Measurements from ENCODE around the gene MYLK2.

The MYLK2 gene

DNA sequence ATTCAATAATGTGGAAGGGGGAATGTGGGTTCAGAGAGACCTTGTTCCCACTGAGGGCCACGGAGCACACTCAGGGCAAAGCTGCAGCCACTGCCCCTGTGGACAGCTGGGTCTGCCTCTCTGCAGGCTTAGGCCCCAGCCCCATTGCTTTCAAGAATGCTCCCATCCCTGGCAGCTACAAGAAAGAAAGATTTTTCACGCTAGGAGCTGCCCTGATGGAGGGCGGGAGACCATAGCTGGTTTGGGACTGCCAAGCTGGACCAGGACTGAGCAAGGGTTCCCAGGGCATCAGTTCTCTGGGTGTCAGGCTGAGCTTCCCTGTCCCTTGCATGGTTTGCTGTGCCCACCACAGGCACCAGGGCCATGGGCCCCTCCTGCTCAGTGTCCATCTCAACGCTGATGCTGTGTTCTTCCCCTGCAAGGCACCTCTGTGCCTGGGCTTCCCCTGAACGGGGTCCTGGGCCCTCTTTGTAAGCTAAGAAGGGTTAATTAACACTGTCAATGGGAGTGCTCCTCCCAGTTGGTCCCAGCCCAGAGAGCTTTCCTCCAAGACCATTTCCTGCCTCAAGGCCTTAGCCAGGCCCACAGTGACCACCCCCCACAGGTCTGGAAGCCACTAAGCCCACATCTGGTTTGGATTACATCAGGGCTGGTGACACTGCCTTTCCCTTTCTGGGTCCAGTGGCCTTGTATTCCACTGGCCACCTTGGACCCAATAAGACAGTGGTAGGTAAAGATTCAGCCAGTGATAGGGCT lies 17.9 kb downstream of the MYLK2 start:
- DNase-seq: no peak

DNA sequence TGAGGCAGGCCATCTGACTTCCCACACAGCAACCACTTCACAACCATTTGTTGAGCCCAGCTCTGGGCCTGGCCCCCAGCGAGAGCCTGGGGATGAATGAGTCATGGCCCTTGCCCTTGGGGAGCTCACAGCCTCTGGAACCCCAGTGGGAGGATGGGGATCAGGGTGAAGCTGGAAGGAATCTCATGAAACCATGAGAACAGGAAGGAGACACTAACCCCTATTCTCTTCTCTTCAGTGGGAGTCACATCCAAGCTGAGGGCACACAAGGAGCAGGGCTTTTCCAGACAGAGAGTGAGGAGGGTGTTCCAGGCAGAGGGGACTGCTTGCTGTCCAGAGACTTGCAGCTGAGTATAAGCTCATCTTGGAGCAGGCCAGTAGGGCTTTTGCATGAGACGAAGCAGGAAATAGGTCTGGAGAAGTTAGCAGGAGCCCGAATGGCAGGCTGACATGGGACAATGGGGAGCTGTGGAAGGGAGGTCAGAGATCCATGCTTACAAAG lies 18.8 kb downstream of the MYLK2 start:
- peak; percentile 51 for DNase-seq

DNA sequence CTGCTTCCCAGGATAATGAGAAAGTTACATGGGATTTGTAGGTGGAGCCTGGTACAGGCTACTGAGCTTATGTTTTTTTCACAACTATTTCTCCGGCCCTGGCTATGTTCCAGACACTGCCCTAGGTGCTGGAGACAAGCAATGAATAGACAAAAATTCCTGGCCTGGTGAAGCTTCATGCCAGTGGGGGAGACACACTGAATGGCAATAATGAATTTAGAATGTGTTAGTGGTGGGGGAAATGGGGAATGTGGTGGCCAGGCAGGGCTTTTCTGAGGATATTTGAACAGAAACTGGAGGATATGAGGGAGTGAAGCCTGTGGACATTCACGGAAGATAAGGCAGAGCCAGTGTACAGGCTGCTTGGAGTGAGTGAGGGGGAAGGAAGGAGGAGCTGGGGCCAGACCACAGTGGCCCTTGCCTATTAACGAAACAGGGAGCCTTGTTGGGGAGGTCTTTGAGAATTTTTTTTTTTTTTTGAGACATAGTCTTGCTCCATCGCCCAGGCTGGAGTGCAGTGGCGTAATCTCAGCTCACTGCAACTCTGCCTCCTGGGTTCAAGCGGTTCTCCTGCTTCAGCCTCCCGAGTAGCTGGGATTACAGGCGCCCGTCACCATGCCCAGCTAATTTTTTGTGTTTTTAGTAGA lies 19.6 kb downstream of the MYLK2 start:
- no peak for DNase-seq

DNA sequence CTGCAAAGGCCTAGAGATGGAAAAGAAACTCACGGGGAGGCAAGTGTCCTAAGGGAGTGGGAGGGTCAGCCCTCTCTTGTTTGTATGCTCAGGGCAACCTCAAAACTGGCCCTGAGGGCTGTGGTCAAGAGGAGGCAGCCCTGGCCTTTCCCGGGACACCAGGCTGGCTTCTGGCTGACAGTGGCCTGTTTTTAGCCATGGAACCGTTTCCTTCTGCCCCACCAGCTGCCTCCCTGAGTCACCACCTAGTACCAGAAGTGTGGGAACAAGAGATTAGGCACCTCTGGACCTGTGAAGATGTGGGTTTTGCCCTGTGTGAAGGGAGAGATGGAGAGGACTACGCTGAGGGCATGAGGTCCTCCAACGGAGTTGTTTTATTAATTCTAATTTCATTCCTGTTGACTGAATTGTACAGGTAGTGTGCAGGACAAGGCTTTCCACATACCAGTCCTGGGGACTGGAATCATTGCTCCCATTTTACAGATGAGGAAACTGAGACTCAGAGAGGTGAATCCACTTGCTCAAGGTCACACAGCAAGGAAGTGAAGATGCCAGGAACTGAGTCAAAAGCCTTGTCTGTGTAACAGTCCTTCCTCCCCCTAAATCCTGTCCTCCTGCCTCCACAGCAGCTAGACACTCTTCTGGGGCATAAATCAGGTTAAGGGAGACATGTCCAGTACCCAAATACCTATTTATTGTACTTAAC lies 20.8 kb downstream of the MYLK2 start:
- no peak for DNase-seq

DNA sequence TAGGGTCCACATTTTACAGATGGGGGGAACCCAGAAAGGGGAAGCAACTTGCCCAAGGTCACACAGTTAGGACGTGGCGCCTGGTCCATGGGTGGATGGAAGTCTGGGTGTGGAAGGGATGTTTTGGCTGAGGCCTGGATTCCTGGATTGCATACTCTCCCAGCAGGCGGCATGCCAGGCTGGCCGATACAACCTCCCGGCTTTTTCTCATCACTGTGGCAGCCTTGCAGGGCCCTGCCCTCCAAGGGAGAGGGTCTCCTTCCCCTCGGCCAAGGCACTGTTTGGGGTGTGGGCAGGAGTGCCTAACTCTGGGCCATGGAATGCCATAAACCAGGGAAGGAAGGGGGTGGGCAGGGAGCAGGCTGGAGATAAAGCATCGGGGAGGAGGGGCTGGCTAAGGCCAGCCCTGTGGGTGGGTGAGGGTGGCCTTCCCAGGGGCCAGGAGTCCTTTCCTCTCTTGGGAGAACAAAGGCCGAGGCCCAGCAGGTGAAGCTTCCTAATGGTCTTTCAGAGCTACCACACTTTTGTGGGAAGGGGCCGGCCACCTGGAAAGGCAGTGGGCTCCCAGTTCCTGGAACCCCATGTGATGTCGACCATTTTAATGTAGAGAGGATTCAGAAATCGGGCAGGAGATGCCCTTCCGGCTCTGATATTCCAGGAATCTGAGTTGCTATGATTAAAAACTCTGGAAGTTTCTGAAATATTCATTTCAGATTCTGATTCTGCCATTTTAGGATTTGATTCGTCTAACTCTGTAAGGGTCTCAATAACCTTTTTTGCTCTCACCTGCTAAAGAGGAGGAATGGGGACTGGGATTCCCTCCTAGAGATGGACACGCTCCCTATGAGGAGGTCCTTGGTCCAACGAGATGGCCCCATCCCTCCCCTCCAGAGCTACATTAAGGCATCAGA lies 22.0 kb downstream of the MYLK2 start:
- no peak for DNase-seq

DNA sequence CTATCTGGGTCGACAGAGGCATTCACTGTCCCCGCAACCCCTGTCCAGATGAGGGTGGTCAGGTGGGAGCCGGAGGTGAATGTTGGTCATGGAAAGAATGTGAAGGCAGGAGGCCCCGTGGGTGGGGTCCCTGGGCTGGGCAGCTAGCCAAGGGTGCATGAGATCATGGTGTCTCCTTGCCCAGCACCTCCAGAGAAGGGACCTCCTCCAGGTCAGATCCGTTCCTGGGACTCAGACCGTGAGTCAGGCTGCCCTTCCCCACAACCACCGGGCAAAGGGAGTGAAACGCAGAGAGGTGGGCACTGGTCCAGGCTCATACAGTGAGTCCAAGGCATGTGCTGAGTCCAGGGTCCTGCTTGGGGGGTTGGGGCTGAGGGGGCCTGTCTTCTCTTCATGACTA lies 22.8 kb downstream of the MYLK2 start:
- DNase-seq: peak; percentile 69

DNA sequence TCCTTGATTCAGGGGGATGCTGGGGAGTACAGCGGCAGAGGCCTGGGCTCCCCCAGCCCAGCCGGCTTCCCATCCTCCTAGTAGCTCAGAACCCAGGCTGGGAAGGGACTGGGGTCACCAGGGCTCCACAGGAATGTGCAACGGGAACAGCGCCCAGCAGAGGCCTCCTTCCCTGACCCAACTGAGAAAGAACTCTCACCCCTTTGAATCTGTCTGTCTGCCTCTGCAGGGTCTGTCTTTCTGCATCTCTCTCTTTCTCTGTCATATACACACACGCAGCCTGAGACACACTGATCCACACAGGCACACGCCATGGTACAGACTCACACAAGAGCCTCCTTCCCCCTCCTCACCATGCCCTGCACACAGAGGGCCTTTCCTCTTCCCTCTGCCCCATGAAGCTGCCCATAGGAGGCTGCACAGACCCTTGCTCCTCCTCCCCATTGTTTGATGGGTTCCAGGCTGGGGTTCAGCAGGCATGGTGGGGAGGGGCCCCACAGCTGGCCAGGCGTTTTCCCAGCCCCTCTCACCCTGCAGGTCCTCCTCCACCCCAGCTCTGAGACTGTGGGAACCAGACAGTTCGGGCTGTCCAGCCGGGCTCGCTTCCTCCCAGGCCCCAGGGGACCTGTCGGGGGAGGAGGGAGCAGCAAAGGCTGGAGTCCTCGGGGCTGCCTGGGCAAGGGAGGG lies 23.5 kb downstream of the MYLK2 start:
- peak; percentile 54 for DNase-seq

DNA sequence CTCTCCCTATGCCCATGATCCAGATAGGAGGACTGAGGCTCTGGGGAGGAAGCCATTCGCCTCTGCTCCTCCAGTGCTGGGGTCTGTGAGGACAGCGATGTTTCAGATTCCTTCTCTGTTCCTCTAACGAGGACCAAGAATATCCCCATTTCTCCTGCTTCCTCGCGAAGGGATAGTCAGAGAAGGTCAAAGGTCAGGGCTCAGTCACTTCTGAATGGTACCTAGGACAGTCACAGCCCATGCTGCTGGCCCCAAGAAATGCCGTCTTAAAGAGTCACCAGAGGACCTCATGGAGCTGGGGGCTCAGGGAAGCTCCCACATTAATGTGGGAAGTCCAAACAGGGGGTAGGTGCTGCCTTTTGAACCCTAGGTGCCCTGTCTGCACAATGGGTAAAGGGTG lies 24.1 kb downstream of the MYLK2 start:
- no peak for DNase-seq

DNA sequence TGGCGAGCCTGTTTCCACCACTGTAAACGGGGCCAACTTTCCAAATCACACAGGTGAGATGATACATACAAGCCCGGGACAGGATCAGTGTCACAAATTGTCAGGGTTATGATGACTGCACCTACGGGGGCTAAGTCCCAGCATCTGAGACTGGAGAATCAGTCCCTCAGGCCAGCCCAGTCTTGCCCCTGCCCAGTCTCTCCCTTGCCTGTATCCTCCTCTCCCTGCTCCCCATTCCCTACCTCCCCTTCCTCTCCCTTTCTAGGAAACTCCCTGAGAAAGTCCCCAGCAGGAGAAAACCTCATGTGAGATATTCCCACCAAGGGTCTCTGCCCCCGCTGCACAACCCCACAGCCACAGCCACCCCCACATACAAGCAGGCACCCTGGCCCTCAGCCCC lies 24.7 kb downstream of the MYLK2 start:
- DNase-seq: no peak

DNA sequence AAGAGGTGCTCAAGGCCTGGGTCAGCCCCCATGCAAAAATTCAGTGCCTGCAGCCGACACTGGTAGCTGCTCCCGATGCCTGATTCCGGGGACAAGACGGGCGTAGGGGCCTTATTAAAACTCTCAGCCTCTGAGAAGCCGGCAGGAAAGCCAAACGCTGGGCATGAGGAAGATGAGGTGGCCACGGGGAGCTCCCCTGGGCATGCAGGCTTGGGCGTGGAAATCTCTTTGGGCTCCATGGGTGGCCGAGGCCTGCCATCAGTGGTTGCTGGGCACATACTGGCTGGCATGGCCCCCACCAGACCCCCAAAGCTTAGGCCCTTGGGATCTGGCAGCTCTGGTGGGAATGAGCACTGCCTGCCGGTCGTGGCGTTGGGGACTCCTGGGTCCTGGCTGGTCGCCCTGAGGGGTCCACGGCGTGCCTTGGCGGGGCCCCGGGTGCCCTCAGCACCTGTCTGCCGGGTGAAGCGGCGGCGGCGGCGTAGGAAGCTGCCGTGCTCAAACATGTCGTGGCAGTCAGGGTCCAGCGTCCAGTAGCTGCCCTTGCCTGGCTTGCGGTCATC lies 25.7 kb downstream of the MYLK2 start:
- no peak for DNase-seq

DNA sequence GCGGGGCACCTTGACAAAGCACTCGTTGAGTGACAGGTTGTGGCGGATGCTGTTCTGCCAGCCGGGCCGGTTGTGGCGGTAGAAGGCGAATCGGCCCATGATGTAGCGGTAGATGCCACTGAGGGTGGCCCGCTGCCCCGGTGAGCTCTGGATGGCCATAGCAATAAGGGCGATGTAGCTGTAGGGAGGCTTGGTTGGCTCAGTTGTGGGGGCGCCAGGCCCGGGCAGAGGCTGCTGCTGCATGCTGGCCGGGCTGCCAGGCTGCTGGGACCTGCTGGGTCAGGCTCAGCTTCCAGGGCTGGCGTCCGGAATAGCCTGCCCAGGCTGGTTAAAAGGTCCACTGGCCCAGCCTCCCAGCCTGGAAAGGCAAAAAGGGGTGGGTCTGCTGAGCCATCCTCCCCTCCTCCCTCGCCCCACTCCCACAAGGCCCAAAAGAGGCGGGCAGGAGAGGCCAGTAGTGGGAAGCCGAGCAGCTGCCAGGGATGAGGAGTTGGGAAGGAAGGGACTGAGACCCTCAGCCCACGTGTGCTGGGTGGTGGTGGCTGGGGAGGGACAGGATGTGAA lies 26.2 kb downstream of the MYLK2 start, which contains the start of gene FOXS1:
FOXS1 (minus strand) TSS at position 305 of the 564 bp plus-strand sequence; CDS start at position 243, 62 bp downstream.
- DNase-seq: no peak

DNA sequence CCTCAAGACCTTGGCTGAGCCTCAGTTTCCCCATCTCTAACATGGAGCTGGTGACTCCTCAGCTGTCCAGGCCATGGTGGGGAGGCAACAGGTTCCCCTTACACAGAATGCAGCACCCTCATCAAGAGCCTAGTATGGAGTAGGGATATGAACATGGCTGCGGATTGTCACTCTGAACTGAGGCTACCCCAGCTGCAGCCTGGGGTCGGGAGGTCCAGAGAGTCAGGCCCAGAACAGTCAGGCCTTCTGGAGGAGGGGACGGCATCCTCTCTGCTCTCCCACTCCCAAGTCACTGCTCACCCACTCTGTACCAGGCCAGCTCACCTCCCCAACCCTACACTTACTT lies 27.6 kb downstream of the MYLK2 start:
- no peak for DNase-seq

DNA sequence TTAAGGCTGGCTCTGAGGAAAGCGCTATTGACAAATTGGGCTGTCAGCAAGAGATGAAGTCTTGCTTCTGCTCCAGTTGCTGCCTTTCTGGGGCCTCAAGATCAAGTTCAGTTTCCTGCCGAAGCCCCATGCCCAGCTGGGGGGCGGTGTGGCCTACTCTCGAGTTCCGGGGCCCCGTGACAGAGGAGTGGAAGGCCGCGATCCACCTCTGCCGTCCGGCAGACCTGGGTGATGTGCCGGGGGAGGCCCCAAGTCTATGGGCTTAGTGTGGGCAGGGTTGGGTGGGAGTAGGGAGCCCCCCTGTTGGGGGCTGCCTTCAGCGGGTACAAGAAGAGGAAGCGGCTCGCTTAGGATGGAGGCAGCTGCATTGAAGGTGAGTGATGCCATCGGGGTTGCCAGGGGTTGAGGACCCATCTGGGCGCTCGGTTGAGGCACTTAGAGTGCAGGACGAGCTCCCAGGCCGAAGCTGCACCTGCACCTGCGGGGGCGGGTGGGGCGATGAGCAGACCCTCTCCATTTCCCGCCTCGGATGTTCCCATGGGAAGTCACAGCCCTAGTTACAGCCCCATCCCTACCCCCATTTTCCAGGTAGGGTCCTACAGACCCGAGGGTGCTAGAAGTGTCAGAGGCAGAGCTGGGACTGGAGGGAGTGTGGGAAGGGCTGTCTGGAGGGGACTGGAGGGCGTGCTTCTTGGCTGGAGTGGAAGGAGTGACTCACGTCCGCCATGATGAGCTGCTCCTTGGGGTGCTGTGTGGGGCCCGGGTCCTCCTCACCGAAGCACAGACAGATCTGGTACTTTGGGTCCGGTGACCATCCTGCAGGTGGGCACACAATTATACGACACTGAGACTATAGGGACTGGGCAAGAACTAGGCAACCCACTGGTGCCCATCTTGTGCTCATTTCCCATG lies 29.2 kb downstream of the MYLK2 start:
- no peak for DNase-seq

DNA sequence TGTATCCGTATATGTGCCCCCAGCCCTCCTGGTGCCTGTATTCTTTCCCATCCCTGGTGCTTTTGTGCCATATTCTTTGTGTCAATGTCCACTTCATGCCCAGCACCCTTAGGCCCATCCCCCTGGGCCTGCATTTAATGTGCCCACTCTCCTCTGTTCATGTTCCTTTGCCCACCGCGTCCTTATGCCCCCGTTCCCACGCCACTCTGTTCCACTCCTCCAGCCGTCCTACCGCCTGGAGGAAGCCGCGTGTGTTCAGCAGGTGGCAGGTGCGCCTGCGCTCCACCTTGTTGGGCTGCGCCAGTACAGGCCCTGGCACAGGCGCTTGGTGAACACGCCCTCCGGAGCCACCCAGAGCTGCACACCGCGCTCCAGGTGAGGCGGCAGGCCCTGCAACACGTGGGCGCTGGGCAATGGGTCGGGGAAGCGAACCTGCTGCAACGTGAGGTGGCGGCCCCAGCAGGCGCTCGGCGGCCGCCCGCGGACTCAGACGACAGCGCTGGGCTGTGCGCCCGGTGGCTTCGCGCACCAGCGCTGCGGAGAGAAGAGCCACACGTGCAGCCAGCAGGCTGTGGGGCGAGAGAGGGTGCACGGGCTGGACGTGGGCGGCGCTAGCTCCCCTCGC lies 30.3 kb downstream of the MYLK2 start:
- DNase-seq: no peak

DNA sequence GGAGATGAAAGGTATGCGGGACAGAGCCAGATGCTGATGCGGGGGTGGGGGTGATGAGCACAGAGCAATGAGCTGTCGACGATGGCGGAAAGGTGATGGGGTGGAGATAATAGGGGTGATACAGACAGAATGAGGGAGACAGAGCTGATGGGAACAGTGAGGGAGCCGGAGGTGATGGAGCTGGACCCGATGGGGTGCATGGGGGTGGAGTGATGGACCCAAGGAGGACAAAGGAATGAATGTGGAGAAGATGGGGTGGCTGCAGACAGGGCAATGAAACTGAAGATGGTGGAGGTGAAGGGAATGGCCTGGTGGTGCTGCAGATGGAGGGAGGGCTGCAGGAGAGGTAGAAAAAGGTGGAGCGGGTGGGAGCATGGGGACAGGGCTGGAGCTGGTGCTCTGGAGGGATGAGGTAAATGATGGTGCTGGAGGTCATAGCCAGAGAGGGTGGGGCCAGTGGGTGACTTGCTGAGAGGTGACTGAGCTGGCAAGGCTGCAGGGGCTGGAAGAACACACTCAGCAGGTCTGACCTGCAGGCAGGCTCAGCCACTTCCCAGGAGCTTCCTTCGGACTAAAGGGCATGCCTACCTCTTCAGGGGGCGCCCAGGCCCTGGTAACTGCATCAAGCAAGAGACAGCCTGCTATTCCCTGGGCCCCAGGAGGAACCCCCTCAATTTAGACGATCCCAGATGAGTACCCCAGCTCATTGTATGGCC lies 32.2 kb downstream of the MYLK2 start:
- DNase-seq: no peak

DNA sequence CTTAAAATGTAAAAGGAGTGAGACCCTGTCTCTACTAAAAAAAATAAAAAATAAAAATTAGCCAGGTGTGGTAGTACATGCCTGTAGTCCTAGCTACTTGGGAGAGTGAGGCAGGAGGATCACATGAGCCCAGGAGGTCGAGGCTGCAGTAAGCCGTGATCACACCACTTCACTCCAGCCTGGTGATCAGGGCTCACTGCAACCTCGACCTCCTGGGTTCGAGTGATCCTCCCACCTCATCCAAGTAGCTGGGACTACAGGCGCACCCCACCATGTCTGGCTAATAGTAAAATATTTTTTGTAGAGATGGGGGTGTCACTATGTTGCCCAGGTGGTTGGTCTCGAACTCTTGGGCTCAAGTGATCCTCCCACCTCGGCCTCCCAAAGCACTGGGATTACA lies 34.3 kb downstream of the MYLK2 start:
- no peak for DNase-seq

DNA sequence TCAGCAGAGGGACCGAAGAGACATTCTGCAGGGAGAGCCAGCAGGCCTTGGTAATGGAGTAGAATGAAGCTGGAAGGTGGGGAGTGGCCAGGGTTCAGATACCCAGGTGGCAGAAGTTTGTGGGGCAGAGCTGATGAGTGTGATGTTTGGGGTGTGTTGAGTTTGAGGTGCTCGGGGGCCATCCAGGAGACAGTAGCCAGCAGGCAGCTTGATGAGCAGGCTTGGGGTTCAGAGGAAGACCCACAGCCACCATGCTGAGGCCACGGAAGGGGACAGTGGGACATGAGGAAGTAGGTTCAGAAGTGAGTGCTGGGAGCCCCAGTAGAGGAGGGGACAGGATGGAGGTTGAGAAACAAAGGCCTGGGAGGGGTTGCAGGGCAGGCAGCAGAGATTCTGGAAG lies 37.4 kb downstream of the MYLK2 start:
- no peak for DNase-seq

DNA sequence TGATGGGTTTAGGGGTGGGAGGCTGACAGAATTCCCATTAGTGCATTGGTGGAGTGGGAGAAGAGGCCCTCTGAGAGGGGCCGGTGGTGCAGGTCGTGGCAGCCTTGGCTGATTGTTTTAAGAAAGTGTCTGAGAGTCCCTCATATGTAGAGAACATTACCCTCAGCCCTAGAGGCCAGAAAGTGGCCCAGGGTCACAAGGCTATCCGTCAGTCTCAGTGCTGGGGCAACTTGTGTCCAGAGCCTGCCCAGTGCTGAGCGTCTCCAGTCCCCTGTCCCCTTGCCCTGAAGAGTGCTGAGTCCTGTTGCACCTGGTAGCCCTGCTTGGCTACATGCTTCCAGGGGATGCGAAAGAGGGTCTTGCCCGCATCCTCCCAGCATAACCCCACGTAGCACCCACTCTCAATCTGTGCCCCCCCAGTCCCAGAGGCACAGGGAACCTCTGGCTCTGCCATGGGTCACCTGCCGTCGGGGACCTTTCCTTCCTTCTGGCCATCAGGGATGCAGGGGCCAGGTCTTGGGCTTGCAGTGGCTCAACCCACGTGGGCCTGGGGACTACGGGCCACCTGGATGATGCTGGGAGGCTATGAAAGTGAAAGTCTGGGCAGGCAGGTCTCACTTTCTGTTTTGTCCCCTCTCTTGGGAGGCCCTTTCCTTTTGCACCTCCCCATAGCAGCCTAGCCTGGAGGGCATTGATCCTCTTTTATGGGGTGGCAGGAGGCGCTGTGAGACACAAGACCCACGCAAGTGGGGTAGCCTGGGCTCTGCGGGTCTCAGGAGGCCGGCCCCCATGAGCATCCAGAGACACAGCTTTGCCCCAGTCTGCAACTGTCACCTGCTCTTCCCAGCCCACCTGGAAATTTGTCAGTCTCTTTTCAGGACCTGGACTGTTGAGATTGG lies 39.0 kb downstream of the MYLK2 start:
- DNase-seq: no peak

Data from fibroblast of skin of right quadriceps (primary cell).